GM10847 (cell line): ENCODE results near the gene STEEP1.

Experiments
- POLR2A ChIP-seq: IDR thresholded peaks from 2 replicates; pipeline ENCODE4 v1.6.1; 2011; ENCODE audit not compliant: insufficient read length; ENCODE audit errors: extremely low read depth

The STEEP1 gene

GRCh38 chrX:119565107-119565663 is at the start of gene STEEP1:
TSS of gene STEEP1 (minus strand) at chrX:119565409. CDS start at chrX:119565355, 54 bp downstream.
- no peak for TF ChIP-seq POLR2A

- TF ChIP-seq POLR2A, result no peak
Measured at GRCh38 chrX:119614776-119615175, 49.6 kb upstream of the STEEP1 start.

- no peak for TF ChIP-seq POLR2A
Measured at GRCh38 chrX:119607018-119607389, 41.8 kb upstream of the STEEP1 start.

- TF ChIP-seq POLR2A, result peak; percentile 71
Measured at GRCh38 chrX:119606280-119607017, 41.2 kb upstream of the STEEP1 start, which contains the start of gene NKRF. TSS of gene NKRF (minus strand) at chrX:119606424.

GRCh38 chrX:119605464-119606279 is 40.5 kb upstream of the STEEP1 start:
- TF ChIP-seq POLR2A, result no peak

- TF ChIP-seq POLR2A, result no peak
Measured at GRCh38 chrX:119604766-119605463, 39.7 kb upstream of the STEEP1 start.

- TF ChIP-seq POLR2A, result no peak
Measured at GRCh38 chrX:119602701-119603255, 37.6 kb upstream of the STEEP1 start.

GRCh38 chrX:119589810-119590209 is 24.6 kb upstream of the STEEP1 start:
- TF ChIP-seq POLR2A, result no peak

GRCh38 chrX:119583431-119584059 is 18.3 kb upstream of the STEEP1 start:
- no peak for TF ChIP-seq POLR2A

GRCh38 chrX:119579414-119579813 is 14.2 kb upstream of the STEEP1 start:
- TF ChIP-seq POLR2A, result no peak

GRCh38 chrX:119574394-119575266 is 9.4 kb upstream of the STEEP1 start, which contains the start of gene UBE2A:
TSS of gene UBE2A (plus strand) at chrX:119574563. CDS start at chrX:119574712, 149 bp downstream.
- TF ChIP-seq POLR2A, result peak; percentile 89

GRCh38 chrX:119573840-119574393 is 8.7 kb upstream of the STEEP1 start:
- no peak for TF ChIP-seq POLR2A

GRCh38 chrX:119573222-119573621 is 8.0 kb upstream of the STEEP1 start:
- no peak for TF ChIP-seq POLR2A

GRCh38 chrX:119570351-119570835 is 5.2 kb upstream of the STEEP1 start:
- TF ChIP-seq POLR2A, result no peak
